Measurements from ENCODE around the gene CHMP2A. TPM values are rescaled to one million over a fixed set of nuclear protein-coding genes. Genes with fewer than 3 reads are reported as not detected.
A peak's percentile ranks its signal among the peaks of the same experiment; 100 is the strongest.

CHMP2A gene
- total and polyA plus RNA-seq, 2 of the 13 experiments (the other 11 are each of a cell fraction or from before 2014, with no cell fraction given) = 49.7 to 55.0 TPM

- TF ChIP-seq YEATS4 (CRISPR knock-in tag; IDR thresholded peaks at IDR 0.05; ENCODE audit: borderline replicate concordance) (peak; percentile 98), ZNF713 (CRISPR knock-in tag; IDR thresholded peaks at IDR 0.05) (peak; percentile 86), FLYWCH1 (CRISPR knock-in tag; IDR thresholded peaks at IDR 0.05) (no peak), MTERF4 (CRISPR knock-in tag; IDR thresholded peaks at IDR 0.05) (no peak), PHB2 (IDR thresholded peaks at IDR 0.05; ENCODE audit: partially characterized antibody) (no peak), NBN (conservative IDR thresholded peaks at IDR 0.05) (no peak), SNAPC5 (CRISPR knock-in tag; IDR thresholded peaks at IDR 0.05; ENCODE audit: borderline replicate concordance) (no peak), IKZF4 (CRISPR knock-in tag; IDR thresholded peaks at IDR 0.05; ENCODE audit: borderline replicate concordance, low read depth, not compliant biosample characterization) (peak; percentile 62), CHD2 (IDR thresholded peaks at IDR 0.05; ENCODE audit: low read depth, low read length) (0 out of 2 replicates have a peak, but pooled peaks have one; percentile 20), CAMTA2 (CRISPR knock-in tag; IDR thresholded peaks at IDR 0.05; ENCODE audit: borderline replicate concordance) (peak; percentile 32; the same call in 1 of the 2 replicates), NFKB2 (CRISPR knock-in tag; IDR thresholded peaks at IDR 0.05; ENCODE audit: borderline replicate concordance) (no peak; the same call in 1 of the 2 replicates), ZNF296 (CRISPR knock-in tag; conservative IDR thresholded peaks at IDR 0.05) (no peak), MAZ (IDR thresholded peaks at IDR 0.05; ENCODE audit: borderline replicate concordance, low read depth, low read length) (peak; percentile 92; the same call in 1 of the 2 replicates), MAZ (CRISPR knock-in tag; IDR thresholded peaks at IDR 0.05; ENCODE audit: low read depth) (peak; percentile 99), ZNF382 (CRISPR knock-in tag; IDR thresholded peaks at IDR 0.05; ENCODE audit: borderline replicate concordance) (no peak), RXRA (CRISPR knock-in tag; IDR thresholded peaks at IDR 0.05) (peak; percentile 91), ZNF879 (CRISPR knock-in tag; IDR thresholded peaks at IDR 0.05) (peak; percentile 80; the same call in 1 of the 2 replicates), ZNF749 (CRISPR knock-in tag; IDR thresholded peaks at IDR 0.05; ENCODE audit: borderline replicate concordance) (peak; percentile 18; the same call in 1 of the 2 replicates), HDAC2 (CRISPR knock-in tag; IDR thresholded peaks at IDR 0.05) (peak; percentile 91), TAF15 (IDR thresholded peaks at IDR 0.05; ENCODE audit: low read depth, low read length, poor library complexity, severe bottlenecking) (peak; percentile 91), ZFAT (CRISPR knock-in tag; conservative IDR thresholded peaks at IDR 0.05) (no peak), ZNF333 (CRISPR knock-in tag; IDR thresholded peaks at IDR 0.05; ENCODE audit: borderline replicate concordance) (peak; percentile 86), ZKSCAN8 (CRISPR knock-in tag; IDR thresholded peaks at IDR 0.05; ENCODE audit: borderline replicate concordance) (peak; percentile 87; the same call in 1 of the 2 replicates), PLRG1 (conservative IDR thresholded peaks at IDR 0.05) (no peak), SMARCC2 (IDR thresholded peaks at IDR 0.05) (no peak), HOXA9 (CRISPR knock-in tag; IDR thresholded peaks at IDR 0.05; ENCODE audit: borderline replicate concordance) (peak; percentile 96), ZNF33A (CRISPR knock-in tag; IDR thresholded peaks at IDR 0.05; ENCODE audit: borderline replicate concordance) (peak; percentile 97), ZIK1 (CRISPR knock-in tag; IDR thresholded peaks at IDR 0.05; ENCODE audit: borderline replicate concordance, low read depth) (peak; percentile 96), PPARG (CRISPR knock-in tag; conservative IDR thresholded peaks at IDR 0.05) (peak; percentile 78), MAF1 (CRISPR knock-in tag; IDR thresholded peaks at IDR 0.05; ENCODE audit: borderline replicate concordance) (peak; percentile 93), RORA (CRISPR knock-in tag; IDR thresholded peaks at IDR 0.05) (no peak), KDM3A (CRISPR knock-in tag; IDR thresholded peaks at IDR 0.05; ENCODE audit: low read depth) (peak; percentile 98)
Observed at GRCh38 chr19:58519355-58520256, 35.3 kb downstream of the CHMP2A start, which contains the start of gene ZBTB45 (continued).
